Right kidney (tissue), 9 donors: ENCODE results near the gene SLC49A3.
"Not testable (repeated sequence)": the region's sequence is repeated elsewhere in the genome, so short reads cannot be mapped to it uniquely, and the experiment has no call there.

Source experiments
- DNase-seq: peaks from one replicate; pipeline ENCODE4 v3.0.0-alpha.2; 2016
- long read RNA-seq, 8 donors: transcript quantifications; one replicate each; lab custom pipeline, GENCODE V29; 2026

The SLC49A3 gene
- long read RNA-seq, donor 1, partial matches to known transcripts: 0 of 1 reads
- long read RNA-seq, donor 1, other reads (novel, unspliced or antisense): 0 of 1 reads
- long read RNA-seq, donor 2: 0 reads
- long read RNA-seq, donor 3, partial matches to known transcripts: 0 of 1 reads
- long read RNA-seq, donor 3, other reads (novel, unspliced or antisense): 0 of 1 reads
- long read RNA-seq, donor 4: 0 reads
- long read RNA-seq, donor 5, partial matches to known transcripts: 0 of 1 reads
- long read RNA-seq, donor 5, other reads (novel, unspliced or antisense): 0 of 1 reads
- long read RNA-seq, donor 6: 0 reads
- long read RNA-seq, donor 7, partial matches to known transcripts: 0 of 1 reads
- long read RNA-seq, donor 7, other reads (novel, unspliced or antisense): 0 of 1 reads
- long read RNA-seq, donor 8, partial matches to known transcripts: 0 of 4 reads
- long read RNA-seq, donor 8, other reads (novel, unspliced or antisense): 0 of 4 reads

DNA sequence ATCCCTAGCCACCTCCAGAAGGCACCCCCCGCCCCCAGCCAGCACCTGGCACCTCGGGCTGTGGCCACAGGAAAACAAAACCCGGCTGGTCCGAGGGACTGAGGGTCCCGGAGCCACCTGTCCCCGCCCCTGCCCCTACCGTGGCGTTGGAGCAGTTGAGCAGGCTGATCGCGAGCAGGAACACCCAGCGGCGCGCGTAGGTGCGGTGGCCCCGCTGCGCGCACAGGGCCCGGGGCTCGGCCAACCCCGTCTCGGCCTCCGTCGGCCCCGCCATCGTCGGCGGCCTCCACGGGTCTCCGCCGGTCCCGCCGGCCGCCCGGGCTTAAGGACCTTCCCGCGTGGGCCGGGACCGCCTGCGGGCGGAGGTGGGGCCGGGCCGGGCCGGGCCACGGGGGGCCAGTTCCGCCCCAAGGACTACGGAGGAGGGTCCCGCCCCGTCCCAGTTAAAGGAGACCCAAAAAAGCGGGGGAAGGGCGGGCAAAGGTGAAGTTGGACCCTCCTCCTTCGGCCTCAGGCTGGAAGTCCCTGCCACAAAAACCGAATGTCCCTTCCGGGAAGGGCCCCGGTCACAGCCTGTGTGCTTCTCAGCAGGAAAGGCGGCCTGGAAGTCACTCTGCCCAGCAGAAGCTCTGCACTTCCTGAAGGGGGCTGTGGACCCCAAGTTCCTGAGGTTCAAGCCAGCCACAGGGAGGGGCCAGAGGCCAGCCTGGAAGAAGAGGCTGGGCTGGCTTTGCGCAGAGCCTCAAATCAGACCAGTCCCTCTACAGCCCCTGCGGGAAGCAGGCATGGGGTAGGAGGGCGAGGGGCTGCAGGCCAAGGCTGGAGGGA lies at the start of gene SLC49A3:
Gene SLC49A3, minus strand, starts transcription at position 298 of the 828 bp plus-strand sequence. Its CDS starts 24 bp downstream, at position 274.
- peak; percentile 61 for DNase-seq

DNA sequence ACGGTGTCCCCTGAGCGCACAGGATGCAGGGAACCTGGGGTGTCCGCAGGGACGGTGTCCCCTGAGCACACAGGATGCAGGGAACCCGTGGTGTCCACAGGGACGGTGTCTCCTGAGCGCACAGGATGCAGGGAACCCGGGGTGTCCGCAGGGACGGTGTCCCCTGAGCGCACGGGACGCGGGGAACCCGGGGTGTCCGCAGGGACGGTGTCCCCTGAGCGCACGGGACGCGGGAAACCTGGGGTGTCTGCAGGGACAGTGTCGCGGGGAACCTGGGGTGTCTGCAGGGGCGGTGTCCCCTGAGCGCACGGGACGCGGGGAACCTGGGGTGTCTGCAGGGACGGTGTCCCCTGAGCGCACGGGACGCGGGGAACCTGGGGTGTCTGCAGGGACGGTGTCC lies 47.6 kb upstream of the SLC49A3 start:
- not testable (repeated sequence) for DNase-seq

DNA sequence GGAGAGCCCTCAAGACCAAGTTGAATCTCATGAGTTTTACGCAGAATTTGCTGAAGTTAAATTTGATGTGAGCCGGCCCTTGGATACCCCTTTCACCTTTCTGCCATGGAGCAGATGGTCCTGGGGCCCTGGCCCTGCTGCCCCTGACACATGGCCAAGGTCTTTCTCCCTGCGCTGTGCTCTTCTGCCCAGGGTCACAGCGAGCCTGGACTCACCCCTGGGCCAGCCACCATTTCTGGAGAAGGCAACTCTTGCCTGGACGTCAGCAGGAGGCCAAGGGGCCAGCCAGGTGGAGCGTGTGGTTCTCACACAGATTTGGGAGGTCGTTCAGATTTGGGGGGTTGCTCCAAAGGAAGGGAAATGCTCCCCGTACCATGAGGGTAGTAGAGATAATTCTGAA lies 46.6 kb upstream of the SLC49A3 start:
- no peak for DNase-seq

DNA sequence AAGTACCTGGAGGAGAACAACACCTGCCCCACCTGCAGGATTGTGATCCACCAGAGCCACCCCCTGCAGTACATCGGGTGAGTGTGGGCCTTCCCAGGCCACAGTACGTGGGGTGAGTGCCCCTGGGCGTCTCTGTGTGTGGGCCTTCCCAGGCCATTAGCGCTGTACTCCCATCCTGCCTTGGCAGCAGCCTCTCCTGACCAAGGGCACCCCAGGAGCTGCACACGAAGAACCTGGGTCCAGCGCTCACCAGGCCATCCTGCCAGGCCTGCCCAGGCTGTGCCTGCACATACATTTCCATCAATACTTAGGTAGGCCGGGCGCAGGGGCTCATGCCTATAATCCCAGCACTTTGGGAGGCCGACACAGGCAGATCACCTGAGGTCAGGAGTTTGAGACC lies 46.0 kb upstream of the SLC49A3 start:
- DNase-seq: no peak

DNA sequence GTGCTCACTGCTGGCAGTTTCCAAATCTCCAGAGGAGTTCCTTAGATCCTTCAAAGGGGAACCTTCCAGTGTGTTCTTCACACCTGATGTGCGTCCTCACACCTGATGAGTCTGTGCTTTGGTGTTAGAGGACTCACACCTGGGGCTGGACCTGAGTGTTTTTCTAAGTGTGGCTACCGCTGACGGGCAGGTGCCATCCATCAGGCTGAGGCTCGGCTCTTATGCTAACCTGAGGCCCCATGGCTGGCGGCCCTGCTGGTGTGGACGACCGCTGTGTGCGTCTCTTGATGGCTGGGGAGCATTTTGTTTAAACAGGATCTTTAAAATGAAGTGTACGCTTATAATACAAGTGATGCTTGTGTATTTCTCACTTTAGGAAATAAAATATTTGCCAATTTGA lies 45.1 kb upstream of the SLC49A3 start:
- no peak for DNase-seq

DNA sequence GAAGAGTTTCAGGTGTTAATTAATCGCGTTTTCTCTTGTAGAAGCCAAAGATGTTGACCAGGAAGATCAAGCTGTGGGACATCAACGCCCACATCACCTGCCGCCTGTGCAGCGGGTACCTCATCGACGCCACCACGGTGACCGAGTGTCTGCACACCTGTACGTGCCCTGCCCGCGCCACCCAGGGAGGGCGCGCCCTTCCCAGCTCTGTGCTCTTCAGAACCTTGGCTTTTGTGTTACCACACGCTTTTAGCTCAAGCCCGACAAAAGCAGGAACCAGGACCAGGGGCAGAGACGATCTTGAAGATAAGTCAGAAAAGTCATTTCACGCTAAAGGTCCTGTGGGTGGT lies 44.7 kb upstream of the SLC49A3 start:
- no peak for DNase-seq

DNA sequence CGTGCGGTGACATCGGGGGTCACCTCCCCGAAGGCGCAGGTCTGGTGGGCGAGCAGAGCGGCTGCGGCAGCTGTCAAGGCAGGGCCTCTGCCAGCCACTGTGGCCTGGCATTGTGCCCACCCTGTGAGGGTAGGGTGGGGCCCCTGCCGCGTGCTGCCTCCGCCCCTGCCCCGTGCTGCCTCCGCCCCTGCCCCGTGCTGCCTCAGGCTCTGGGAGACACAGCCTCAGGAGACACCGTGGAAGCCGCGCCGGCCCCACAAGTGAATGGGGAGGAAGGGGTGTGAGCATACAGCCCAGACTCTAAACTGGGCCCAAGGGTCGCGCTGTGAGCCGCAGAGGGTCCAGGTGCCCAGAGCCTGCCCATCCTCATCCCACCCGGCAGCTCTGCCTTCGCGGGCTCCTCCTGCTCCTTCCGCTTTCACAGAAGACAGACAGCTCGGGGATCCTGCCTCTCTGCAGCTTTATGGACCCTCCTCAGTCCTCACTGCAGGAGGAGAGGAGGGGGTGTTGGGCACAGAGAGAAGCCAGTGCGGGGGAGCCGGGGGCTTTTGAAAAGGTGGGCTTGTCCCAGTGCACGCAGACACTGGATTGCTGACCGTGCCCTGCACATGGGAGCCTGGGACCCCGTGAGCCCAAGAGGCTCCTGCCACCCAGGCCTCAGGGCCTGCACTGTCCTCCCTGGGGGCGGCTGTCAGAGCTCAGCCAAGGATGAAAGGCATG lies 44.1 kb upstream of the SLC49A3 start:
- no peak for DNase-seq

DNA sequence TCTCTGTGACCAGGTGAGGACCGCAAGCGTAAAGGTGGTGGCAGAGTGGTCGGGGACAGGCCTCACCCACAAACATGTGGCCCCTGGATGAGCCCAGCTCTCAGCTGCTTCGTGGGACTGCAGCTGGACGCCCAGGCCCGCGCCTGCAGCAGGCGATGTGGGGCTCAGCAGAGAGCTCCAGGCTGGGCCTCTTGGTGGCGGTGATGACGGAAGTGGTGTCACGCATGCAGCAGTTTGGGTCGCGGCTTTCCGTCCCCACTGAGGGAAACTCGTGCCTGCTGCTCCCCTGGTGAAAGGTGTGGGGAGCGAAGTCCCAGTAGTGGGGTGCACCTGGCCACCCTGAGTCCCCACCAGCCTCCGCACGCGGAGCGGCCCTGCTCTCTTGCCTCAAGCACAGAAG lies 43.5 kb upstream of the SLC49A3 start:
- DNase-seq: no peak

DNA sequence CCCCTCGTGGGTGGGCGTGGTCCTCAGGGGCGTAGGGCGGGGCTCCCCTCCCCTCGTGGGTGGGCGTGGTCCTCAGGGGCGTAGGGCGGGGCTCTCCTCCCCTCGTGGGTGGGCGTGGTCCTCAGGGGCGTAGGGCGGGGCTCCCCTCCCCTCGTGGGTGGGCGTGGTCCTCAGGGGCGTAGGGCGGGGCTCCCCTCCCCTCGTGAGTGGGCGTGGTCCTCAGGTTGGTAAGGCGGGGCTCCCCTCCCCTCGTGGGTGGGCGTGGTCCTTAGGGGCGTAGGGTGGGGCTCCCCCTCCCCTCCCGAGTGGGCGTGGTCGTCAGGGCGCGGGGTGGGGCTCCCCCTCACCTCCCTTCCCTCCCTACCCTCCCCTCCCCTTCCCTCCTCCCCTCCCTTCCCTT lies 43.0 kb upstream of the SLC49A3 start:
- DNase-seq: not testable (repeated sequence)

DNA sequence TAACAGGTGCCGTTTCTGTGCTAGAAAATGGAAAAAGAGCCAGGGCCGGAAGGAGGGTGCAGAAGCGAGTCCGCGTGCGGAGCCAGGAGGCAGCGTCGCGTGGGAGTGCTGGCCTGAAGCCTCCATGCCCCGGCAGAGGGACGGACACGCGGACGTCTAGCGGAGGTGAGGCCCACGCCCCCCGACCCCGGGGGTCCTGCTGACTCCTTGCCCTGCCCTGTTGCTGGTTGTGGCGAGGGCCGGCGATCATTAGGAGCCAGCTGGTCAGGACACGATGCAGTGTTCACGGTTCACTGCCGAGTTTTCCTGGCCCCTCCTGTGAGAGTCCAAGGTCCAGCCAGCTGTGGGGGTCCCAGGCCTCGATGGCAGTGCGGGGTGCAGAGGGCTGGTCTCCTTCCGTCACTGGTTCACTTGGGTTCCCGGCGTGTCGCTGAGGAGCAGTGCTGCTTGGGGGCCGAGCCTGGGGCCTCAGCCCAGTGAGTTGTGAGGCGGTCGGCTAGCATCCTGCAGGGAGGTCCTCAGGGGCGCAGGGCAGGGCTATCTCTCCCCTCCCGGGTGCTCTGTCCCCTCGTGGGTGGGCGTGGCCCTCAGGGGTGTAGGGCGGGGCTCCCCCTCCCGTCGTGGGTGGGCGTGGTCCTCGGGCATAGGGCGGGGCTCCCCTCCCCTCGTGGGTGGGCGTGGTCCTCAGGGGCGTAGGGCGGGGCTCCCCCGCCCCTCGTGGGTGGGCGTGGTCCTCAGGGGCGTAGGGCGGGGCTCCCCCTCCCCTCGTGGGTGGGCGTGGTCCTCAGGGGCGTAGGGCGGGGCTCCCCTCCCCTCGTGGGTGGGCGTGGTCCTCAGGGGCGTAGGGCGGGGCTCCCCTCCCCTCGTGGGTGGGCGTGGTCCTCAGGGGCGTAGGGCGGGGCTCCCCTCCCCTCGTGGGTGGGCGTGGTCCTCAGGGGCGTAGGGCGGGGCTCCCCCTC lies 42.3 kb upstream of the SLC49A3 start:
- not testable (repeated sequence) for DNase-seq

DNA sequence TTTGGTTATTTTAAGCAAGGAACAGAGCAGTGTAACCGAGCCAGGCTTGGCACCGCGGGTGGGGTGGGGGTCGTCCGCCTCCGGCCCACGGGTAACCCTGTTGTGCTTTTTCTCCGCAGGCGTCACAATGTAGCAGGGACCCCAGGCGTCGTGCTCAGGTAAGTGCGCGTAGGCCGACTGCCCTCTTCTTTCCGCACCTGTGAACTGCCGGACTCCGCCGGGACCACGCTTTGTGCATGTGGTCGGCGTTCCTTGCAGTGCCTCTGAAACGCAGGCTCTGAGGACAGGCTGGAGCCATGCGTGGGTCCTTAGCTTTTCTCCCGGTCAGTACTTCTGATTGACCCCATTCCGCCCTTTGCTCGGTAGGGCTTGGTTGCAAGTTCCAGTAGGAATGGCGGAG lies 41.6 kb upstream of the SLC49A3 start:
- no peak for DNase-seq

DNA sequence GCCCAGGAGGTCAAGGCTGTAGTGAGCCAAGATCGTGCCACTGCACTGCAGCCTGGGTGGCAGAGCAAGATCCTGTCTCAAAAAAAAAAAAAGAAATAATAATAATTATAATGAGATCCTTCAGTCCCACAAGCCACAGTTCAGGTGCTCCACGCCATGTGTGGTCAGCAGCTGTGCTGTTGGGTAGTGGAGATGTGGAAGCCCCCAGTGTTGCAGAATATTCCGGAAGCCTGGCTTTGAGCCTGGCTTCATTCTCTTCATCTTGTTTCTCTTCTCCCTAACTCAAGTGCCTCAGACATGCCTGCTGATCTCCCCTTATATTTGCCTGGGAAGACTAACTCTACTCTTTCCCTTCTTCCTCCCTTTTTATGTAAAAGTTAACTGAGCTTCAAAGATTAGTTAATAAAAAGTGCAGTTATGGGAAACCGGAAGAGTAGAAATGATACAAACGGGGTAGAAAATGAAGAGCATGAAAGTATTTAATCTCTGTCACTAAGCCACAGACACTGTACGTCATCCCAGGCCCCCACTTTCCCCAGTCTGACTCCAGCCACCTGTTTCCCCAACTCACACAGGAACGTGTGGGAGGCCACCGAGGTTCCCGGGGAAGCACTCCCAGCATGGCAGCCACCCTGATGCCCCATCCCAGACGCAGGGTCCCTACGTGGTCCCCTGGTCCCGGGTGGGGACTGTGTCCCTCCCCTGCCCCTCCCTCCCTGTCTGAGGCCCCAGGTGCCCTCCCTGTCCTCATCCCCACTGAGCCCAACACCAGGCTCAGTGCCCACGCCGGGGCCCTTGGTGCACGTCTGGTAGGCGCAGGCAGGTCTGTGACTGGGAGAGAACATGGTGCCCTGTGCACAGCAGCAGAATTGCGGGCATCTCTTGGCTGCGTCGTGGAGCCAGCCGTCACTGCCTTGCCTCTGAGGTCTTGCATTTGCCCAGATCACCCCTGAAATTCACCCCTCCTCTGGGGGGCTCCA lies 40.7 kb upstream of the SLC49A3 start:
- no peak for DNase-seq

DNA sequence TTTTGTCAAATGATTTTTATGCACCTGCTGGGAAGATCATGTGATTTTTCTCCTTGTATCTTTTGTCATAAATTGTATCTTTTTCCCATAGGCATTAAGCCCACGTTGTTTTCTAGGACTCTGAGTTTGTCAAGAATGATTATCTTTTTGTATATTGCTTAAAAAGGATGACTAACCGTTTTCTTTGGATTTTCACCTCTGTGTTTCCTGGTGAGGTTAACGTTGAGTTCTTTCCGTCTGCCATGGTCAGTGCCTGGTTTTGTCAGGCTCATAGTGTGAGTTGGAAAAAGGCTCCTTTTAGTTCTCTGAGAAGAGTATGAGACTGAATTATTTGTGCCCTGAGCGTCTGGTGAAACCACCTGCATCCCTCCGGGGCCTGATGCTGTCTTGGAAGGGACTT lies 38.6 kb upstream of the SLC49A3 start:
- no peak for DNase-seq

DNA sequence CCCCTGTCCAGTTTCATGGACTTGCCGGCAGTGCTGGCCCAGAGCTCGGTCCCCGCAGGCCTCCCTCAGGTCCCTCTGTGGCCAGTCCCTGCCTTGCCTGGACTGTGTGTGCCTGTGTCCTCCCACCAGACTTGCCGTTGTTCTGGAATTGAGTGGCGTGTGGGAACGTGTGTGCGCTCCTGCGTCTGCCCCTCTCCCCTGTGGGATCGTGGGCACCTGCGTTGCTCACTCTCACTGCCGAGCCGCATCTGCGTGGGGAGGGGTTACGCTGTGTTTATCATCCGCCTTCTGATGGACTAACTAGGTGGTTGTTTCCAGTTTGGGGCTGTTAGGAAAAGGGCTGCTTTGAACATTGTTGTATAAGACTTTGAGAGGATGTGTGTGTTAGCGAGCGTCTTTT lies 37.9 kb upstream of the SLC49A3 start:
- no peak for DNase-seq

DNA sequence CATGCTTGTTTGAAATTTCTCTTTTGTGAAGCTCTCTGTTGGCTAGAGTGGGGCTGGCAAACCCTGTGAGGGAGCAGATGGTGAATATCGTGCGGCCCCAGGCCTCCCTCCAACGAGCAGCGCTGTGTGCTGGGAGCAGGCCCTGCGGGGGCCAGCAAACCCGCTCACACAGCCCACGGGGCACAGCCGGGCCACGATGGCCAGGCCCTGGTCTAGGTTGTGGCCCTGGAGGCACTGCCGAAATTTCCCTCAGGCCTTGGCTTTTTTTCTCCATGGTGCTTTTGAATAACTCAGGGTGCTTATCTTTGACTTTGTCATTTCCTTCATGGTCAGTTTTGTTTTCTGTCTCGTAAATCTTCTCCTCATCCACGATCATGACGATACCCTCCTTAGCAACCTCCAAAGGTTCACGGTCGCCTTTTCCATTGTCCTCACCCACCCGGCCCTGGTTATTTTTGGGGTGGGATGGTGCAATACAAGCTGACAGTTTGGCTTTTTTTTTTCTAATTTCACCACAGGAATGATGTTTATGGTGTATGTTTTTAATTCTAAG lies 37.4 kb upstream of the SLC49A3 start:
- no peak for DNase-seq

DNA sequence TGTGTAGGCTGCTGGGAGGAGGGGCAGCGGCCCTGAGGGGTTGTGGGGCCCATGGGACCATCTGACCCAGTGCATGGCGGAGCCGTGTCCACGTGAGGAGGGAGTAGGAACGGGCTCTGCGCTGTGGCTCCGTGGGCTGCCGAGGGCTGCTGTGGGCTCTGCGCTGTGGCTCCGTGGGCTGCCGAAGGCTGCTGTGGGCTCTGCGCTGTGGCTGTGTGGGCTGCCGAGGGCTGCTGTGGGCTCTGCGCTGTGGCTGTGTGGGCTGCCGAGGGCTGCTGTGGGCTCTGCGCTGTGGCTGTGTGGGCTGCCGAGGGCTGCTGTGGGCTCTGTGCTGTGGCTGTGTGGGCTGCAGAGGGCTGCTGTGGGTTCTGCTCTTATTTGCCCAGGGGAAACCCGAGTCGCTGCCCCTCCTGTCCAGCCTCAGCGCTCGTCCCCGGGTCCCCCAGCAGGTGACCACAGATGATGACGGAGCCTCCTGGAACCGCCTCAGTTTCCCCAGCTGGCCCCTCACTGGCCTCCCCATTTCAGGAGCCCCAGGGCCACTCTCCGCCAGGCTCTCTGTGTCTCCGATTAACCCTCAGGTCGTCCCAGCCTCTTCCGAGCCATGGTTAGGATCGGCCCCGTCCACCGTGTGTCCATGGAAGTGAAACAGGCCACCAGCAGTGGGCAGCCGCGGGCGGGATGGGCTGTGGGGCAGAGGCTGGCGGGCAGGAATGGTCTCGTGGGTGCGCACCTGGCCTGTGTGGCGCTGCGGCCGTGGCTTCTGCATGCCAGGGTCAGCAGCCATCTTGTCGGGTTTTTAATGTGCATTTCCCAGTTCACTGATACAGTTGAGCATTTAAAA lies 36.7 kb upstream of the SLC49A3 start:
- no peak for DNase-seq

DNA sequence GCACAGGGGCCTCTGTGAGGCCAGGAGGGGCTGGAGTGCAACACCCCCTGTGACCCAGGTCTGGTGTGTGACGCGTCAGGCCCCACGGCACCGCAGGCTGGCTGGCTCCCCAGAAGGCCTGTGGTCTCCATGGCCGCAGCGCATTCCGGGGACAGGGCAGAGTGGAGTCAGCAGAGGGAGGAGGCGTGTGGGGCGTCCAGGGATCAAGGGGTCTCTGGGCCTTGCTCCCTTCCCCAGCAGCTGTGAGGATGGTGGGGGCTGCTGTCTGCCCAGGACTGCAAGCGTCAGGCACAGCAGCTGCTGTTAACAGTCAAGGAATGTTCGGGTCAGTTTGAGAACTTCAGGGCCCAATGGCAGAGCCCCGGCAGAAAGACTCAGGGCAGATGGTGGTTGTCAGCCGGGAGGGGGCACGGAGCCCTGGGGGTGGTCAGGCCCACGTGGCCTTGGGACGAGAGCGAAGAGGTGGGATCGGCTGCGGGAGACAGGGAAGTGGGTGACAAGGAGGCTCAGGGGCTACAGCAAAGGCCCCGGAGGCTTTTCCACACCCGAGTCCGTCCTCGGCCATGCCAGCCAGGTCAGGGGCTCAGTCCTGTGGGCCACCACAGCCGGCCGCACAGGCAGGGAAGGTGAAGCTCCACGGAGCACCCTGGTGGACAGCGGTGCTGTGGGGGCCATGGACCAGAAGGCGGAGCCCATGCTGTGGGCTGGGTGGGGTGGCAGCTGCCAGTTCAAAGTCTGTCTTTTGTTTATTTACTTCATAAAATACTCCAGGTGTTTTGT lies 35.0 kb upstream of the SLC49A3 start:
- DNase-seq: no peak

DNA sequence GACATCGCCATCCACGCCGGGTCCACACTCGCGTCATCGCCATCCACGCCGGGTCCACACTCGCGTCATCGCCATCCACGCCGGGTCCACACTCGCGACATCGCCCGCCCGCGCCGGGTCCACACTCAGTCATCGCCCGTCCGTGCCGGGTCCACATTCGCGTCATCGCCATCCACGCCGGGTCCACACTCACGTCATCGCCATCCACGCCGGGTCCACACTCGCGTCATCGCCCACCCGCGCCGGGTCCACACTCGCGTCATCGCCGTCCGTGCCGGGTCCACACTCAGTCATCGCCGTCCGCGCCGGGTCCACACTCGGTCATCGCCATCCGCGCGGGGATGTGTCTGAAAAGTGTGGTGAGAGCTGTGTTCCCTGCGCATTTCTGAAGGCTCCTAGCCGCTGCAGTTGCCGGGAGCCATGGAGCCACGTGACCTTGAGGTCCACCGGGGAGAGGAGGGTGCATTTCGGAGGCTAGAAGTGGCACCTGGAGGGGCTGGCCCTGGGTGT lies 34.0 kb upstream of the SLC49A3 start:
- DNase-seq: no peak
